K562 treated with DMSO at 1 percent for 48 hours (cell line): ENCODE measurements around the gene PLBD1. TPM values are rescaled to one million over a fixed set of nuclear protein-coding genes. Genes with fewer than 3 reads are reported as not detected.

Experiments
- total RNA-seq: library from RNA; unstranded; fragments of 300-600 nt; gene quantifications from 2 replicates; pipeline ENCODE4 v1.2.3, GENCODE V29; 2022; ENCODE audit warnings: low replicate concordance; ENCODE audit errors: extremely low read depth

PLBD1 gene
- not detected in 2 replicates for total RNA-seq

GRCh38 chr12:14567351-14568162 lies at the start of gene PLBD1:
TSS of gene PLBD1 (minus strand) at chr12:14567883. CDS start at chr12:14567696, 187 bp downstream.

Other genes with a start within 250 kb of the PLBD1 start
- gene ATF7IP, start 202.2 kb downstream of the PLBD1 start, total RNA-seq, result not detected in 2 replicates
- gene GUCY2C, start 128.7 kb upstream of the PLBD1 start, total RNA-seq, result not detected in 2 replicates
- gene WBP11, start 235.6 kb upstream of the PLBD1 start, total RNA-seq, result not detected in 2 replicates
- gene C12orf60, start 235.8 kb upstream of the PLBD1 start, total RNA-seq, result not detected in 2 replicates
- not detected in 2 replicates for gene SMCO3, start 246.3 kb upstream of the PLBD1 start, total RNA-seq